GM12878 (cell line): ENCODE measurements around the gene TMEM192.

ENCODE experiments used
- BHLHE40 ChIP-seq, 2 experiments: fragments of 450-650 bp in 1 of 2; IDR thresholded peaks; 2 replicates each; pipeline ENCODE4 v1.6.1; 2011 to 2017; ENCODE audit warnings: low read depth in 2 of 2, borderline replicate concordance in 1 of 2, improper control_type of control experiment in 1 of 2, low read length in 1 of 2, mild to moderate bottlenecking in 1 of 2
- CTCF ChIP-seq, 3 experiments: IDR thresholded peaks in 2 of 3; conservative IDR thresholded peaks in 1 of 3; 2 replicates each; pipeline ENCODE4 v1.5.1; 2011; ENCODE audit warnings: low read depth in 3 of 3, low read length in 3 of 3, mild to moderate bottlenecking in 3 of 3, control low read depth in 2 of 3, moderate library complexity in 2 of 3, inconsistent platforms in 1 of 3, mixed read lengths in 1 of 3; ENCODE audit not compliant: control insufficient read depth in 2 of 3, insufficient read depth in 1 of 3; ENCODE audit errors: extremely low read depth in 1 of 3
- EZH2 ChIP-seq: IDR thresholded peaks from 2 replicates; pipeline ENCODE4 v1.6.1; 2012; ENCODE audit warnings: low read depth, mild to moderate bottlenecking, control low read depth, inconsistent platforms, low read length, borderline replicate concordance; ENCODE audit not compliant: control insufficient read depth
- FOS ChIP-seq: IDR thresholded peaks from 3 replicates; pipeline ENCODE4 v1.6.1; 2011; ENCODE audit warnings: borderline replicate concordance; ENCODE audit not compliant: insufficient read length; ENCODE audit errors: extremely low read depth
- IRF4 ChIP-seq: IDR thresholded peaks from 2 replicates; pipeline ENCODE4 v1.6.1; 2011; ENCODE audit warnings: low read depth, low read length
- MAX ChIP-seq: IDR thresholded peaks from 2 replicates; pipeline ENCODE4 v1.6.1; 2012; ENCODE audit warnings: low read depth, low read length, improper control_type of control experiment
- NFIC ChIP-seq: IDR thresholded peaks from 2 replicates; pipeline ENCODE4 v1.6.1; 2012; ENCODE audit warnings: low read depth, mild to moderate bottlenecking, inconsistent platforms, low read length, moderate library complexity
- SIN3A ChIP-seq: IDR thresholded peaks from 2 replicates; pipeline ENCODE4 v1.6.1; 2012; ENCODE audit warnings: low read depth, low read length, improper control_type of control experiment
- SIX5 ChIP-seq: IDR thresholded peaks from 2 replicates; pipeline ENCODE4 v1.6.1; 2011; ENCODE audit warnings: mild to moderate bottlenecking, low read depth, low read length, moderate library complexity; ENCODE audit not compliant: severe bottlenecking
- SP1 ChIP-seq: IDR thresholded peaks from one replicate; pipeline ENCODE4 v1.6.1; 2011; ENCODE audit warnings: low read depth, low read length
- YBX1 ChIP-seq: fragments of 450-650 bp; IDR thresholded peaks from 2 replicates; pipeline ENCODE4 v1.6.1; 2016; ENCODE audit warnings: antibody characterized with exemption
- ZBTB11 ChIP-seq: fragments of 450-650 bp; formaldehyde crosslinking; IDR thresholded peaks from 2 replicates; pipeline ENCODE4 v1.5.0; 2022; ENCODE audit warnings: mild to moderate bottlenecking, missing genetic modification characterization

GRCh38 chr4:165112368-165113121, at the start of gene TMEM192:
- TF ChIP-seq NFIC (no peak), CTCF (IDR thresholded peaks at IDR 0.05 in 2 of 3, conservative IDR thresholded peaks at IDR 0.05 in 1 of 3; ENCODE audit: control insufficient read depth in 2 of 3, extremely low read depth in 1 of 3, insufficient read depth in 1 of 3, low read depth in 3 of 3, low read length in 3 of 3) (peak; percentile 26 to 58 (median 36); a peak in 5 of 6 replicates), SP1 (peak; percentile 52), IRF4 (no peak), BHLHE40 (IDR thresholded peaks at IDR 0.05; ENCODE audit: borderline replicate concordance in 1 of 2, low read depth in 2 of 2, low read length in 1 of 2) (peak; percentile 91 to 98), MAX (peak; percentile 91; the same call in 1 of the 2 replicates), SIX5 (peak; percentile 27), EZH2 (no peak), ZBTB11 (peak; percentile 85; the same call in 1 of the 2 replicates), FOS (no peak), YBX1 (no peak), SIN3A (no peak; the same call in 1 of the 2 replicates)
